Stimulated activated CD4-positive, alpha-beta T cell treated with anti-CD3 and anti-CD28 coated beads, Interleukin-12 subunit alpha, Interleukin-12 subunit beta, amount 100 ng/mL, for 24 hours (primary cell): ENCODE measurements around the gene SNX24.
"Not testable (repeated sequence)": the region's sequence is repeated elsewhere in the genome, so short reads cannot be mapped to it uniquely, and the experiment has no call there.

ENCODE experiments used
- DNase-seq, 2 experiments: peaks; one replicate each; pipeline ENCODE4 v3.0.0-alpha.2; 2020; ENCODE audit warnings: low read depth in 2 of 2

Gene SNX24

GRCh38 chr5:122845229-122846050 lies at the start of gene SNX24:
TSS of gene SNX24 (plus strand) at chr5:122845613. CDS start at chr5:122845634, 21 bp downstream.
- peak; percentile 31 to 59 for DNase-seq

GRCh38 chr5:122805481-122805880 lies 39.9 kb upstream of the SNX24 start:
- DNase-seq: no peak

- no peak for DNase-seq
These were observed 35.0 kb upstream of the SNX24 start for GRCh38 chr5:122810405-122810804.

- no peak for DNase-seq
These were observed 30.1 kb upstream of the SNX24 start for GRCh38 chr5:122815218-122815767.

GRCh38 chr5:122816756-122817155 lies 28.7 kb upstream of the SNX24 start:
- DNase-seq: no peak

GRCh38 chr5:122831984-122832383 lies 13.4 kb upstream of the SNX24 start:
- no peak for DNase-seq

- DNase-seq: no peak
These were observed 9.7 kb upstream of the SNX24 start for GRCh38 chr5:122835681-122836080.

- DNase-seq: no peak
These were observed 8.5 kb upstream of the SNX24 start for GRCh38 chr5:122836947-122837346.

GRCh38 chr5:122839731-122840130 lies 5.7 kb upstream of the SNX24 start:
- DNase-seq: no peak

GRCh38 chr5:122842016-122842580 lies 3.3 kb upstream of the SNX24 start:
- no peak for DNase-seq

GRCh38 chr5:122844136-122844909 lies 1.1 kb upstream of the SNX24 start:
- no peak for DNase-seq

- no peak for DNase-seq
These were observed 544 bp upstream of the SNX24 start for GRCh38 chr5:122844910-122845228.

- DNase-seq: no peak
These were observed 688 bp downstream of the SNX24 start for GRCh38 chr5:122846051-122846550.

GRCh38 chr5:122847687-122848081 lies 2.3 kb downstream of the SNX24 start:
- DNase-seq: no peak

- no peak for DNase-seq
These were observed 4.4 kb downstream of the SNX24 start for GRCh38 chr5:122849771-122850170.

- DNase-seq: not testable (repeated sequence)
These were observed 12.1 kb downstream of the SNX24 start for GRCh38 chr5:122857538-122857937.

- DNase-seq: no peak
These were observed 13.0 kb downstream of the SNX24 start for GRCh38 chr5:122858451-122858850.

GRCh38 chr5:122863240-122863639 lies 17.8 kb downstream of the SNX24 start:
- no peak for DNase-seq

- no peak for DNase-seq
These were observed 18.3 kb downstream of the SNX24 start for GRCh38 chr5:122863721-122864120.

GRCh38 chr5:122864400-122864799 lies 19.0 kb downstream of the SNX24 start:
- no peak for DNase-seq

GRCh38 chr5:122864842-122865241 lies 19.4 kb downstream of the SNX24 start:
- DNase-seq: no peak

- DNase-seq: no peak
These were observed 24.9 kb downstream of the SNX24 start for GRCh38 chr5:122870219-122870856.
